GM21423 (cell line): ENCODE results near the gene PTPN1.
"Not testable (repeated sequence)": the region's sequence is repeated elsewhere in the genome, so short reads cannot be mapped to it uniquely, and the experiment has no call there.

ENCODE experiments used
- ATAC-seq: cut with Tn5 transposase; IDR thresholded peaks from one replicate; pipeline ENCODE4 v1.9.1; 2021; ENCODE audit warnings: mild to moderate bottlenecking, moderate library complexity; ENCODE audit not compliant: unreplicated experiment

PTPN1 gene

GRCh38 chr20:50478162-50478990 is 31.8 kb upstream of the PTPN1 start:
- no peak for ATAC-seq

DNA sequence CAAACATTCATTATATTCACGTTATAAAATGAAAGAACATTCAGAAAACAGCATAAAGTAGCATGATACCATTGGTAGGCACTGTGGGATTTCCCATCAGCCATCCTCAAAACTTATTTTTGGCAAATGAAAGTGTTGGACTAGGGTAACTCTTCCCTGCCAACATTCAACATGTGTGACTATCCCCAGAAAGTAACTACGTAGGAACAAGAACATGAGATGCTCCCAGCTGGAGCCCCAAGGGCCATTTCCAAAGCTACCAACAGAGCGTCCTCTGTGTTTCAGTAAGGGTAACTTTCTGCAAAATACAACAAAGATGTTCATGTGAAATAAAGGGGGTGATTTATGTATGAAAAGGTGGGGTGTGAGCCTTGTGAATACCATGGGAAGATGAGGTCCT is 28.4 kb upstream of the PTPN1 start:
- no peak for ATAC-seq

- no peak for ATAC-seq
Observed at GRCh38 chr20:50482396-50482981, 27.7 kb upstream of the PTPN1 start.

DNA sequence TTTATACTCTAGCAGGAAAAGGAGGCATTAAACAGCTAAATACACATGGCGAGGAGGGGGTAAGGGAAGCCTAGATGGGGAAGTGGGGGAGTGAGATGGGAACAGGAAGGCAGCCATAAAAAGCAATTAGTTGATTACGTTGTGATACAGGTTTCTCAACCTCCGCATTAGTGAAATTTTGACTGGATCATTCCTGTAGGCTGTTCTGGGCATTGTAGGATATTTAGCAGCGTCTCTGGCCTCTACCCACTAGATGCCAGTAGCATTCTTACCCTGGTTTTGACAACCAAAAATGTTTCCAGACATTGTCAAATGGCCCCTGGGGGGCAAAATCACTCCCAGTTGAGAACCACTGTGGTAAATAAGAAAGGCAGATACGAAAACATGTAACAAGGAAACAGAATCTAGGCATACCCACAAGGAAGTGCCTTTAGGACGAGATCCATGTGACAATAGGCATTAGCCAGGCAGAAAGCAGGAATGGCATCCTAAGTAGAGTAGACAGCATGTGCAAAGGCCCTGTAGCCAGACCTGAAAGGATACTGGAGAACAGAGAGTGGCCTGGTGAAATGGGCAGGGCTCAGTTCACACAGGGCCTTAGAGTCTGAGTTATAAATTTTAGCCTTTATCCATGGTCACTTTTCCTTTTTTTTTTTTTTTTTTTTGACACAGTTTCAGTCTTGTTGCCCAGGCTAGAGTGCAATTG is 25.8 kb upstream of the PTPN1 start:
- no peak for ATAC-seq

DNA sequence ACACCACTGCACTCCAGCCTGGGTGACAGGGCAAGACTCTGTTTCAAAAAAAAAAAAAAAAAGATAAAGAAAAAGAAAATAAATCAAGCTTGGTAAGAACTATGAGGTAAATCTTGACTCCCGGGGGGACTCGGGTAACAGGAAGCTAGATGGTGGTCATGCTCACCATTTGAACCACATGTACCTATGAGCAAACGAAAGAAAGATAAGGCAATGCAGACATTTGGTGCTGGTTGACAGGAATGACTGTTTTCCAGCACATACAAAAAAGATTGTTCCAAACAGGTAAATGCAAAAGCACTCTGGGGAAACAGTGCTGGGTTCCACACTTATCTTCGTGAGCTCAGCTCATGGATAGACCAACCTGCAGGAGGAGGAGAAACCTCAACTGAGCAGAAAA is 22.8 kb upstream of the PTPN1 start:
- no peak for ATAC-seq

DNA sequence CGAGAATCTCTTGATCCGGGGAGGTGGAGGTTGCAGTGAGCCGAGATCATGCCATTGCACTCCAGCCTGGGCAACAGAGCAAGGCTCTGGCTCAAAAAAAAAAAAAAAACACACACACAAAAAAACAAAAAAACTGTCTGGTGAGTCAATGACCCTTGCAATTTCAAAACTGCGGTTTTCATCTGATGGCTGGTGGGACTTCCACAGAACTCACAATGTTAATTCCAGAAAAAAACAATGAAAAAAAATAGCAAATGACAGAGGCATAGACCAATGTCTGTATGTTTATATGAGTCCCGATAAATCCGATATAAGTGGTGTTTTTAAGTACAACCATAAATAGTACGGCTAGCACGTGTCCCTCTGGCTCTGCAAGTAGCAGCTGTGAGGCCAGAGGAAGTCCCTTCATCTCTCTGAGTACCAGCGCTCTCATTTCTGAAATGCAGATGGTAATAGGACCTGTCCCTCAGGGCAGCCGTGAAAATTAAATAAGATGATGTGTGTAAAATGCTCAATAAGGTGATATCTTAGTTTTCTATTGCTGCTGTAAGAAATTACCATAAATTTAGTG is 21.9 kb upstream of the PTPN1 start:
- no peak for ATAC-seq

DNA sequence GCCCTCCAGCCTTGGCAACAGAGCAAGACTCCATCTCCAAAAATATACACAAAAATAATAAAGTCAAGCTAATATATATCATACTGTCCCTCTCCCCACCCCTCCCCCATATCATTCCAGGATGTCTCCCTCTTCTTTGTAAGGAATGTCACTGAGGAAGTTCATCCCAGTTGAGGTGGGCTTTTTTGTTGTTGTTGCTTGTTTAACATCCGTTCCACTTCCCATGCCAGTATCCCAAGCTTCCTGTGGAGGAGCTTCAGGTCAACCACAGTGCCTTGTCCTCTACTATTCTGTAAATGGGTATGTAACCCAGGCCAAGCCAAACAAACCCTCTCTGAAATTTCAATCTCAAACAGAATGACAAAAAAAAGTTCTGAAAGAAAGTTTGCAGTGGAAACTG is 19.0 kb upstream of the PTPN1 start:
- no peak for ATAC-seq

DNA sequence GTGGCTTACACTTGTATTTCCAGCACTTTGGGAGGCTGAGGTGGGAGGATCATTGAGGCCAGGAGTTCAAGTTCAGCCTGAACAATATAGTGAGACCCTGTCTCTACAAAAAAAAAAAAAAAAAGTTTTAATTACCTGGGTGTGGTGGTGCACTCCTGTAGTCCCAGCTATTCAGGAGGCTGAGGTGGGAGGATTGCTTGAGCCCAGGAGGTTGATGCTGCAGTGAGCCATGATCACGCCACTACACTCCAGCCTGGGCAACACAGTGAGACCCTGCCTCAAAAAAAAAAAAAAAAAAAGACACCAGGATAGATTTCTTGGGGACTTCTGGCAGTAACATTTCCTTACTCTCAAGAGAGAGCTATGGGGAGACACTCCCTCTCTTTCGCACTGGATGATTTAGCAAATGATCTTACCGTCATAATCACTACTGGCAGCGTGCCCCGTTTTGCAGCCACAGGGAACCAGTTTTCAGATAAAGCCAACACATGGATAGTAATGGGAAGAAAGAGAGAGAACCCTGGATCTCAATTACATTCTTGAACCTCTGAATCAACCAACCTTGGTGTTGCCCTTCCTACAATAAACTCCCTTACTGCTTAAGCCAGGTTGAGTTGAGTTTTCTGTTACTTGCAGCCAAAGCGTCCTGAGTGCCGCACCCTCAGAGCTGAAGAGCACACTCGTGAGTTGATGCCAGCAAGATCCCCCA is 18.1 kb upstream of the PTPN1 start:
- ATAC-seq = no peak

DNA sequence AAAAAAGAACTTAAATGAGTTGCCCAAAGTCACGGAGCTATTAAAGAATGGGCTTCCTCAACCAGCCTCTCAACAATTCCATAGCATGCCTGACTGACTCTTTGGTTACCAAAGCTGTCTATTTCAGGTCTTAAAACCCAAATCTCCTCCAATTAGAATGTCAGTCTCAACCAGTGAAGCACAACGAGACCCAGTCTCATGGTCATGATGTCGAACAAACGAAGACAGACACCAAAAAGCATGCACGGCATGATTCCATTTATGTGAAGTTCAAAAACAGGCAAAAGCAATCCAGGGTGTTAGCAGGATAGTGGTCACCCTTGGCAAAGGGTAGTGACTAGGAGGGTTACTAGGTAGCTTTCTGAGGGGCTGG is 16.3 kb upstream of the PTPN1 start:
- no peak for ATAC-seq

- no peak for ATAC-seq
Observed at GRCh38 chr20:50494428-50494827, 15.8 kb upstream of the PTPN1 start.

DNA sequence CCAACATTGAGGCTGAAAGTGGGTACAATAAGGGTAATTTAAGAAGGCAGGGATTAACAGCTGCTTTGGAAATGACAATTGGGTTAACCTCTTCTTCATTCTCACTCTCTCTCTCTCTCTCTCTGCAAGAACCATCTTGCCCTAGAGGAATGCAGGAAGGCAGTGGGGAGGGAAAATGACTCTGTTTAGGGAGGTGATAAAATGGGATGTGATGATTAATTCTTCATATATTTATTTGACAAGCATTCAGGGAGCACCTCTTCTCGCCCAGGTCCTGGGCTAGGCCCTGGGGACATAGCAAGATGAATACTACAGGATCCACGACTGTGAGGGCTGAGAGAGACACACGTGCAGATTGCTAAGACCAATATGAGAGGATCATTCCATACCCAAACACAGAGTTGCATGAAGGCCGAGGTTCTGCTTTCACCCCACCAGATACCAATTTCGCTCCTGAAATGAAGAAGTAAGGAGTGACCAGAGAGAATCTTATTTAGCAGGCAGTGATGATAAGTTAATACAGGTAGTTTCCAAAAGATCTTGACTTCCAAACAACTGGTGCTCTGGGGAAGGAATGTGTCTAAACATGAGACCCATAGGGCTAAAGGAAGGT is 13.3 kb upstream of the PTPN1 start:
- no peak for ATAC-seq

DNA sequence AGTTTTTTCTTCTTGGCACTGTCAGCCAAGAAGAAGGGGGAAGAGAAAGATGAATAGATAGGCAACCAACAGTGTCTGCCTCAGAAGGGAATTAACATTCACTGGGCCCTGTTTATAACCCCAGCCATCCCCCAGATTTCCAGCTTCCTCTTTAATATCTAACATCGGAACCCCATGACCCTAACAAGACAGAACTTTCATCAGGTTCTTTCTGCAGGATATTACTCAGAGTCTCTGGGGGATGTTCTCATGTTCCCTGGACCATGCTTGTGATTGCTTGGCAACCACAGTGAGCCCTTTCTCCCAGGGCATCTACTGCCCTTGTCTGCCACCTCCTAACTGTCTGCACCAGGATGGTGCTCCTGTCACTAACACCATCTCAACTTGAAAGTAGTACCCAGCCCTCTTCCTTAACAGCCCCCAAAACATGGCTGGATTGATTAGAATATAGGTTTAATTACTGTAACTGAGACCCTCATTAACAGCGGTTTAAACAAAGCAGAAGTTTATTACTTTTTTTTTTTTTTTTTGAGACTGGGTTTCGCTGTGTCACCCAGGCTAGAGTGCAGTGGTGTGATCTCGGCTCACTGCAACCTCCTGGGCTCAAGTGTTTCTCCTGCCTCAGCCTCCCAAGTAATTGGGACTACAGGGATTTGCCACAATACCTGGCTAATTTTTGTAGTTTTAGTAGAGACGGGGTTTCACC is 12.0 kb upstream of the PTPN1 start:
- no peak for ATAC-seq

- no peak for ATAC-seq
Observed at GRCh38 chr20:50499938-50500337, 10.2 kb upstream of the PTPN1 start.

DNA sequence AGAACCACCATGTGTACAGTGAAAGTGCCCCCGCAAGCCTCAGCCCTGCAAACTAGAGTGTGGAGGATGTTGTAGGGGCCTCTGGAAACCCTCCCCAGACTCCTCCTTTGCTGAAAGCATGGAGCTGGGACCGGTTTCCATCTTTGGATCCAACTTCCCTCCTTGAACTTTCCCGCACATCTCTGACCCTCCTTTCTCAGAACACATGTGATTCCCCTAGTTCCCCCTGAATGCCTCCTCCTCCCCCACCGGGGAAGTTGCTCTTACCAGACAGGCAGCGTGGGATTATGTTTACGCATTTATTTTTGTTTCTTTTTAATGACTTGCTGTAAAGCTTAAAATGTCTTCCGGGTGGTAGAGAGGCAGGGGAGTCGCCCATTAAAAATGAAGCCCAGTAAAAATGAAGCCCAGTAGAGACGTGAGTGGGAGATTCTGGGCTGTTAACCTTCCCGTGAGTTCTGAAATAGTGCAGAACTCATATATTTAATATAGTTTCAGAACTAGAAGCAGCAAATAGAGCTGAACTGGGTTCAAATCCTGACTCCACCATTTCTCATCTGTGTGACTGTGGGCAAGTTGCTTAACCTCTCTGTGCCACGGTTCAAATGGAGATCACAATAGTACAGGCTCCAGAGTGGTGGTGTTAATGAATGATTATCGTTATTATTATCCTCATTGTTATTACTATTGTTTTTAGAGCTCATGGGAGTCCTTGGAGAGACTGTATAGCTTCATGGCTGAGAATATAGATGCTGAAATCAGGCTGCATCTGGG is 8.0 kb upstream of the PTPN1 start:
- no peak for ATAC-seq

DNA sequence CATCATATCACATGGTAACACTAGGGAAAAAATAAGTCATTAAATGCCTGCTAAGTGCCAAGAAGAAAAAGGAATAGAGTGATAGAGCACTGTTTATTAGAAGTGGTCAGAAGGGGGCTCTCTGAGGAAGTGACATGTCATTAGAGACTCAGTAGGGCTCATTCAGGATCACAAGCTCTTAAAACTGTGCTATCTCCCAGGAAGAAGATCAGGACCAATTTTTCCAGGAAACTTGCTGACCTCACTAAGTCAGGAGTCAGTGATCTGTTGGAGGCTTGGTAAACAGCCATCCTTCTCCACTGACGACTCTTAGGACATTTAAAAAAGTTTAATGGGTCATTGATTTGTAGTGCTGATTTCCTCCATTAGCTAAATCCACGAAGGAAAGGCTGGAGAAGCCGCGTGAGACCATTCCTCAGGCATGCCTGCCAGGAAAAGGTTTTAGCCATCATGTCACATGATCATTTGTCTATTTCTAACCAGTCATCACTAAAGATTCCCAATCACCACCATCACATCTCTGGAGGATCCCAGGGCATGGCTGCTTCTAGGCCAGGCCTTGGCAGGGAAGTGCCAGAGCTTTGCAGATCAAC is 5.9 kb upstream of the PTPN1 start:
- ATAC-seq = no peak

- ATAC-seq = no peak
Observed at GRCh38 chr20:50506270-50506579, 4.0 kb upstream of the PTPN1 start.

DNA sequence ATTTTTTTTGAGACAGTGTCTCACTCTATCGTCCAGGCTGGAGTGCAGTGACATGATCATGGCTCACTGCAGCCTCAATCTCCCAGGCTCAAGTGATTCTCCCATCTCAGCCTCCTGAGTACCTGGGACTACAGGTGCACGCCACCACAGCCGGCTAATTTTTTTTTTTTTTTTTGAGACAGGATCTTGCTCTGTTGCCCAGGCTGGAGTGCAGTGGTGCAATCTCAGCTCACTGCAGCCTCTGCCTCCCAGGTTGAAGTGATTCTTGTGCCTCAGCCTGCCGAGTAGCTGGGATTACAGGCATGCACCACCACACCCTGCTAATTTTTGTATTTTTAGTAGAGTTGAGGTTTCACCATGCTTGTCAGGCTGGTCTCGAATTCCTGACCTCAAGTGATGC is 2.4 kb upstream of the PTPN1 start:
- ATAC-seq = not testable (repeated sequence)

DNA sequence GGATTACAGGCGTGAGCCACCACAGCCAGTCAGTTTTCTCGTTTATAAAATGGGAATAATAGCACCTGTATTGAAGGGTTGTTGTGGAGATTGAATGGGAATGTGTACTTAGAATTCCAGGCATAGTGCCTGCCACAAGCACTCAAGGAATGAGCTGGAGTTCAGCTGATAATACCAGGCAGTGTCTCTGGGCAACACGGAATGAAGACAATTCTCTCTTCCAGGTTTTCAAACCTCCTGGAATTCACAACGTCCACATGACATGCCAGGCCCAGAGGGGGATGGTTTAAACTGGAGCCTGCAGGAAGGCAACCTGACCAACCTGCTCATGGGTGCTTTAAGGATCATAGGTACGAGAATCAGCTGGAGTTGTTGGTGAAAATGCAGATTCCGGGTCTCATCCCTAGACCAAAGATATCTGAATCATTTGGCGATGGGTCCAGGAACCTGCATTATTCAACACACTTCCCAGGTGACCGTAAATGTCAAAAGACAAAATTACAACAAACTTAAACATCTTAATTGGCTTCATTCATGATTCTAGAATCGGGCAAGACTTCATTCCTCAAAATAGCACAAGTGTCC is 1.9 kb upstream of the PTPN1 start:
- ATAC-seq = no peak
